PC-9 (cell line): ENCODE data around the gene DLGAP1. TPM values are rescaled to one million over a fixed set of nuclear protein-coding genes. Genes with fewer than 3 reads are reported as not detected.

ENCODE experiments used
- BruUV-seq: library from RNA; stranded (reverse); fragments of 400-500 nt; replicated peaks from 2 replicates; lab custom pipeline; 2021; lab: Mats Ljungman, UMichigan
- CTCF ChIA-PET: fragments of 300-600 bp; sonication (Branson Sonifier 250); formaldehyde crosslinking; loops from one replicate; lab custom pipeline; 2022; ENCODE audit warnings: antibody characterized with exemption; lab: Charles Lee
- POLR2A ChIA-PET: fragments of 300-600 bp; sonication (Branson Sonifier 250); formaldehyde crosslinking; loops from one replicate; lab custom pipeline; 2022; ENCODE audit warnings: antibody characterized with exemption; ENCODE audit not compliant: unreplicated experiment; lab: Charles Lee
- DNase-seq, 2 experiments: peaks; one replicate each; pipeline versions ENCODE4 v3.0.0 to v3.0.0-alpha.2; 2015 to 2022; ENCODE audit warnings: mixed read lengths in 1 of 2
- H2AFZ ChIP-seq: fragments of 200-600 bp; sonication (generic); 2 replicates; pipeline ENCODE4 v1.8.1; 2017; ENCODE audit warnings: antibody characterized with exemption
- H3F3A ChIP-seq: fragments of 200-600 bp; sonication (generic); 2 replicates; pipeline ENCODE4 v1.8.1; 2017; ENCODE audit warnings: antibody characterized with exemption, mild to moderate bottlenecking, low read depth; ENCODE audit not compliant: insufficient read depth
- H3K27ac ChIP-seq: fragments of 200-600 bp; sonication (generic); 2 replicates; pipeline ENCODE4 v1.6.1; 2016; ENCODE audit warnings: mixed run types
- H3K27me3 ChIP-seq: fragments of 200-600 bp; sonication (generic); 2 replicates; pipeline ENCODE4 v1.6.1; 2016; ENCODE audit warnings: low read depth, mixed run types; ENCODE audit not compliant: insufficient read depth
- H3K36me3 ChIP-seq: fragments of 200-600 bp; sonication (generic); 2 replicates; pipeline ENCODE4 v1.6.1; 2016; ENCODE audit warnings: low read depth, mixed run types
- H3K4me1 ChIP-seq: fragments of 200-600 bp; sonication (generic); replicated peaks from 2 replicates; pipeline ENCODE4 v1.6.1; 2016; ENCODE audit warnings: mixed run types; ENCODE audit not compliant: insufficient read depth
- H3K4me2 ChIP-seq: fragments of 200-600 bp; sonication (generic); 2 replicates; pipeline ENCODE4 v1.6.1; 2017; ENCODE audit warnings: mixed run types
- H3K4me3 ChIP-seq: fragments of 200-600 bp; sonication (generic); 2 replicates; pipeline ENCODE4 v1.6.1; 2016; ENCODE audit warnings: mixed run types
- H3K79me2 ChIP-seq: fragments of 200-600 bp; sonication (generic); 2 replicates; pipeline ENCODE4 v1.6.1; 2017; ENCODE audit warnings: low read depth, mixed run types
- H3K9me2 ChIP-seq: fragments of 200-600 bp; sonication (generic); 2 replicates; pipeline ENCODE4 v1.8.1; 2017; ENCODE audit warnings: mild to moderate bottlenecking; ENCODE audit not compliant: insufficient read depth
- H3K9me3 ChIP-seq: fragments of 200-600 bp; sonication (generic); 2 replicates; pipeline ENCODE4 v1.8.1; 2016; ENCODE audit warnings: low read depth; ENCODE audit not compliant: insufficient read depth
- H4K20me1 ChIP-seq: fragments of 200-600 bp; sonication (generic); 2 replicates; pipeline ENCODE4 v1.8.1; 2017; ENCODE audit not compliant: insufficient read depth
- EZH2 ChIP-seq: fragments of 200-600 bp; sonication (generic); IDR thresholded peaks from 2 replicates; pipeline ENCODE4 v1.8.0; 2017; ENCODE audit warnings: antibody characterized with exemption, low read depth
- intact Hi-C: fragments of 100-400 bp; cut with micrococcal nuclease; formaldehyde crosslinking; loops from one replicate; pipeline ENCODE4 v1.10.0; 2022; ENCODE audit not compliant: unreplicated experiment
- total RNA-seq: library from RNA; stranded (reverse); gene quantifications from 2 replicates; pipeline ENCODE4 v1.2.3, GENCODE V29; 2021
- TF ChIP-seq, protein P1 (sequence below): fragments of 200-600 bp; sonication (generic); conservative IDR thresholded peaks from 2 replicates; pipeline ENCODE4 v1.6.1; 2017; ENCODE audit warnings: mixed run types, antibody characterized with exemption, mild to moderate bottlenecking, moderate library complexity

DLGAP1 gene
- total RNA-seq, 1 experiment from 2014 or later: not detected

DNA sequence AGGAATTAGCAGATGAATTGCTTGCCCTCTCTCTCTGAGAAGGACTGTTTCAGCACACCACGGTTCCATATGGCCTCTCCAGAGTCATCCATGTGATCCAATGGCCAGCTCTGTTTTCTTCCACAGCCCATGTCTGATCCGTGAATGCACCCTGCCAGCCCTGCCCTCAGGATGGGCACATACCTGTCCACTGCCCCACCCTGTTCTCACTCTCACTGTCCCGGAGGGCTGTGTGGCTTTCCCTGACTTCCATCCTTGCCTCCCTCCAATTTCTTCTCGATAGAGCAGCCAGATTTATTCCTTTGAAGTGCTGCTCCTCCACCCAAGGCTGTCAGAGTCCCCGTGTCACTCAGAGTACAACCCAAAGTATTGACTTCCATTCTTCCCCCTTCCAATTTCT, 662.0 kb downstream of the DLGAP1 start:
- no peak for TF ChIP-seq EZH2
- TF ChIP-seq, protein P1, sequence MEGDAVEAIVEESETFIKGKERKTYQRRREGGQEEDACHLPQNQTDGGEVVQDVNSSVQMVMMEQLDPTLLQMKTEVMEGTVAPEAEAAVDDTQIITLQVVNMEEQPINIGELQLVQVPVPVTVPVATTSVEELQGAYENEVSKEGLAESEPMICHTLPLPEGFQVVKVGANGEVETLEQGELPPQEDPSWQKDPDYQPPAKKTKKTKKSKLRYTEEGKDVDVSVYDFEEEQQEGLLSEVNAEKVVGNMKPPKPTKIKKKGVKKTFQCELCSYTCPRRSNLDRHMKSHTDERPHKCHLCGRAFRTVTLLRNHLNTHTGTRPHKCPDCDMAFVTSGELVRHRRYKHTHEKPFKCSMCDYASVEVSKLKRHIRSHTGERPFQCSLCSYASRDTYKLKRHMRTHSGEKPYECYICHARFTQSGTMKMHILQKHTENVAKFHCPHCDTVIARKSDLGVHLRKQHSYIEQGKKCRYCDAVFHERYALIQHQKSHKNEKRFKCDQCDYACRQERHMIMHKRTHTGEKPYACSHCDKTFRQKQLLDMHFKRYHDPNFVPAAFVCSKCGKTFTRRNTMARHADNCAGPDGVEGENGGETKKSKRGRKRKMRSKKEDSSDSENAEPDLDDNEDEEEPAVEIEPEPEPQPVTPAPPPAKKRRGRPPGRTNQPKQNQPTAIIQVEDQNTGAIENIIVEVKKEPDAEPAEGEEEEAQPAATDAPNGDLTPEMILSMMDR: no peak
- ChIA-PET POLR2A (interaction anchor here (0.6 kb wide), 1 partner anchor 408 kb away, joined by 3 read pairs; no protein-coding TSS in a partner anchor), CTCF (interaction anchor here (2.2 kb wide), 1 partner anchor 21 kb away, joined by 10 read pairs; no protein-coding TSS in a partner anchor)
- Histone ChIP-seq H3K9me2 (no peaks in the 10 kb centered on the region), H3K27ac (peak overlapping the region; percentile 93), H3K4me3 (no peak overlapping the region), H3K4me1 (peaks cover 27% of the 10 kb centered on the region), H3F3A (peaks cover 19% of the 10 kb centered on the region), H2AFZ (no peak overlapping the region), H3K9me3 (no peaks in the 10 kb centered on the region), H3K79me2 (no peaks in the 10 kb centered on the region), H3K36me3 (no peaks in the 10 kb centered on the region), H3K27me3 (no peaks in the 10 kb centered on the region), H4K20me1 (no peaks in the 10 kb centered on the region), H3K4me2 (peak overlapping the region; percentile 65)
- intact Hi-C loops: loop anchor here (5.0 to 10.0 kb wide), 3 partner anchors 168 to 346 kb away; no protein-coding TSS in a partner anchor
- DNase-seq: no peak
- BruUV-seq: no TSS peak

DNA sequence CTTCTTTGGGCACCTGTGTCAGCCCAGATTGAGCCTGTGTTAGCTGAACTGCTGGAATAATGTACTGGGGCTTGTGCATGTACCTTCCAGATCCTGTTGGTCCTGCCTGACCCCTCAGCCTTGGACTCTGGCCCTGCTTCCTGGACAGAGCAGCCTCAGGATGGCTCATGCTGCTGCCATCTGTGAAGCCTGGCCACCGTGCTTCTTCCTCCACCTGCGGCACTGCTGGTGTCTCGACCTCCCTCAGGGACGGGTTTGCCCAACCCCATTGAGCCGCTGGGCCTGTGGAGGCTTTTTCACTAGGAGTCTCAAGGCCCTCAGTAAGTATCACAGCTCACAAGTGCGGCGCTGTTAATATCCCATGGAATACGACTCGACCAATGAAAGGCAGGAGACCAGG, 662.4 kb downstream of the DLGAP1 start:
- Histone ChIP-seq H3F3A (peaks cover 22% of the 10 kb centered on the region), H3K4me1 (peaks cover 31% of the 10 kb centered on the region), H3K4me2 (0 out of 2 replicates have a peak overlapping the region, but pooled peaks have one; percentile 65), H3K9me2 (no peaks in the 10 kb centered on the region), H3K4me3 (no peak overlapping the region), H3K36me3 (no peaks in the 10 kb centered on the region), H3K27ac (no peak overlapping the region), H2AFZ (no peak overlapping the region), H3K9me3 (no peaks in the 10 kb centered on the region), H3K79me2 (no peaks in the 10 kb centered on the region), H3K27me3 (no peaks in the 10 kb centered on the region), H4K20me1 (no peaks in the 10 kb centered on the region)
- POLR2A ChIA-PET: no interaction called here
- CTCF ChIA-PET: interaction anchor here (1.8 kb wide), 1 partner anchor 22 kb away, joined by 5 read pairs; no protein-coding TSS in a partner anchor
- intact Hi-C loops: loop anchor here (5.0 to 10.0 kb wide), 3 partner anchors 168 to 345 kb away; no protein-coding TSS in a partner anchor
- no peak for DNase-seq
- BruUV-seq: no TSS peak
- no peak for TF ChIP-seq EZH2
- TF ChIP-seq, protein P1: no peak

DNA sequence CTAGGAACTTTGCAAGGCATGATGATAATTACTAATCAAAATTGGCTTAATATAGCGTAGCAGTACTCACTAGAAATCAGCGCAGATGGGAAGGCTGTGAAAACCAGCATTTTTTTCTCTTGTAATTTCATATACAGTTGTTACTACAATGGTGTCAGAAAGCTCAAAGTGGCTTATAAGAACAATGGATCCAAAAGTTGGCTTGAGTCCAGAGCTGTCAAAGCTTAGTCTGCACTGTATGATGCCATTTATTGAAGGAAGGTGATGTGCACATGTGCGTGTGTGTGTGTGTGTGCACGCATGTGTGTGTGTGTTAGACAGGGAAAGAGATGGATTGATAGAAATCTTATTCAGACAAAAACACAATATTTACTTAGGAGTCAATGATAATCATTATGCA, 663.9 kb downstream of the DLGAP1 start:
- Histone ChIP-seq H3F3A (peaks cover 24% of the 10 kb centered on the region), H2AFZ (no peak overlapping the region), H3K9me3 (peaks cover 3% of the 10 kb centered on the region; the same call in 1 of the 2 replicates), H3K4me3 (no peak overlapping the region), H3K4me2 (no peak overlapping the region), H3K36me3 (no peaks in the 10 kb centered on the region), H3K9me2 (no peaks in the 10 kb centered on the region), H3K27ac (no peak overlapping the region), H4K20me1 (no peaks in the 10 kb centered on the region), H3K27me3 (no peaks in the 10 kb centered on the region), H3K79me2 (no peaks in the 10 kb centered on the region), H3K4me1 (peaks cover 40% of the 10 kb centered on the region)
- BruUV-seq: no TSS peak
- no peak for DNase-seq
- POLR2A ChIA-PET: no interaction called here
- TF ChIP-seq, protein P1: no peak
- TF ChIP-seq EZH2: no peak
- intact Hi-C loops: loop anchor here (5.0 to 10.0 kb wide), 3 partner anchors 166 to 344 kb away; no protein-coding TSS in a partner anchor
- CTCF ChIA-PET: interaction anchor here (1.8 kb wide), 1 partner anchor 20 kb away, joined by 5 read pairs; no protein-coding TSS in a partner anchor
